ENCODE data around the gene TRANK1.

The TRANK1 gene

DNA sequence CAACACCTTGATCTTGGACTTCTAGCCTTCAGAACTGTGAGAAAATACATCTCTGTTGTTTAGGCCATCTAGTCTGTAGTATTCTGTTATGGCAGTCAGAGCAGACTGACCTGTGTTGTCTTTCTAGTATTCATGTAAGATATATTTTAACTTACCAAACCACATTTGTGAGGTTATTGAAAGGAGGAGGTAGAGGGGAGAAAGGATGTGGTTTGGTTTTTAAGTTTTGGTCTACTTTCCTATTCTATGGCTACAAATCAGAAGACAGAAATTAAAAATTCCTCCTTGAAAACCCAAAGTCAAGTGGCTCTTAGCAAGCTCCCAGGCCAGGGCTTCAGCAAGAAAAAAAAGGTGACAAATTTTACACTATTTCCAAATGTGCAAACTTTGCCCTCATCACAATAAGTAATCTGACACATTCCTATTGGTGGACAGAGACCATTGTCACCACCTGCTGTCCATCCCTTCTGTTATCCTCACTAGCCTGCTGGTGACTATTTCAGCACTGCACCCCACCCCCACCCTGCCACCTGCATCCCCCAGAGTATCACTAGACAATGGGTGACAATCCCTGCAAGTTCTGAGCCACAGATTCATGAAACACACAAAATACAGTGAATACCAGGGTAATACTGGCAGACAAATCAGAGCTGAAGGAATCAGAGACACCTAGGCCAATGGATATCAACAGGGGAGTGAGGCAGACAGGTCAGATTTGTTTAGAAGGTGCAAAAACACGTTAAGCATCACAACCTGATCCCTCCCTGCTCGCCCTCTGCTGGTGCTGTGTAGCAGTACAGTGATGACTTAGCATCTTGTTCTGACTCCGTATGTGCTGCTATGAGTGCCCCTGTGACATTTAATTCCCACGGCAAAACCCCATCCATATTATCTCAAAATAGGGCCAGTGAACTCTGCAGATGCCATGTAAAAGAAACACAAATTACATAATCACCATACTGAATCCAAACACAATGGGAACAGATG, 101.5 kb downstream of the TRANK1 start:
- H3K4me3 ChIP-seq (ENCODE audit: low read depth, low read length), result no peak overlapping the region
- no peaks in the 10 kb centered on the region for H3K9me3 ChIP-seq (ENCODE audit: control insufficient read depth, low read length)
- TF ChIP-seq, protein P1, sequence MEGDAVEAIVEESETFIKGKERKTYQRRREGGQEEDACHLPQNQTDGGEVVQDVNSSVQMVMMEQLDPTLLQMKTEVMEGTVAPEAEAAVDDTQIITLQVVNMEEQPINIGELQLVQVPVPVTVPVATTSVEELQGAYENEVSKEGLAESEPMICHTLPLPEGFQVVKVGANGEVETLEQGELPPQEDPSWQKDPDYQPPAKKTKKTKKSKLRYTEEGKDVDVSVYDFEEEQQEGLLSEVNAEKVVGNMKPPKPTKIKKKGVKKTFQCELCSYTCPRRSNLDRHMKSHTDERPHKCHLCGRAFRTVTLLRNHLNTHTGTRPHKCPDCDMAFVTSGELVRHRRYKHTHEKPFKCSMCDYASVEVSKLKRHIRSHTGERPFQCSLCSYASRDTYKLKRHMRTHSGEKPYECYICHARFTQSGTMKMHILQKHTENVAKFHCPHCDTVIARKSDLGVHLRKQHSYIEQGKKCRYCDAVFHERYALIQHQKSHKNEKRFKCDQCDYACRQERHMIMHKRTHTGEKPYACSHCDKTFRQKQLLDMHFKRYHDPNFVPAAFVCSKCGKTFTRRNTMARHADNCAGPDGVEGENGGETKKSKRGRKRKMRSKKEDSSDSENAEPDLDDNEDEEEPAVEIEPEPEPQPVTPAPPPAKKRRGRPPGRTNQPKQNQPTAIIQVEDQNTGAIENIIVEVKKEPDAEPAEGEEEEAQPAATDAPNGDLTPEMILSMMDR (IDR thresholded peaks at IDR 0.05), result peak; percentile 44
- H3K4me1 ChIP-seq, result no peaks in the 10 kb centered on the region
- no peaks in the 10 kb centered on the region for H3K36me3 ChIP-seq (ENCODE audit: control insufficient read depth, insufficient read depth, low read length)
- no peak overlapping the region for H3K27ac ChIP-seq
- no peak overlapping the region for H3K4me2 ChIP-seq (ENCODE audit: low read length)
- H3K79me2 ChIP-seq, result no peaks in the 10 kb centered on the region
- H3K9ac ChIP-seq, result no peak overlapping the region
- no peak overlapping the region for H2AFZ ChIP-seq
- no peaks in the 10 kb centered on the region for H3K27me3 ChIP-seq (ENCODE audit: control insufficient read depth, insufficient read depth, low read length)

DNA sequence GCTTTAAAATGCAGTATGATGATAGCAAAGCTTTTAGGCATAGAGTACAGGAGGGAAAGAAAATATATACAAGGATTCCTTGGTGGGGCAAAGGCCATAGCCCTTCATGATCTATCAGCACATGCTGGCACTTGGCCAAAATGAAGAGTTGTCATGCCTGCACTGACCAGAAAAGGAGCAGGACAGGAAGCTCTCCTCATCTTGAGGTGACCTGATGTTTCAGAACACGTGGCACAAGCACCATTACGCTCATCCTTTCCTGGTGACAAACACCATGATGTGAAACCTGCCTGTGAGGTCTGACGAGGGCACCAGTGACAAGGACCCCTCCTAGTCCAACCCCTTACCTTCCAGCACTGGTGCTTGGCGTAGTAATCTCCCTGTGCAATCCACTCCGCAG, 102.6 kb downstream of the TRANK1 start:
- Histone ChIP-seq H3K9me3 (ENCODE audit: control insufficient read depth, low read length) (no peaks in the 10 kb centered on the region), H3K27ac (no peak overlapping the region), H3K9ac (no peak overlapping the region), H3K4me2 (ENCODE audit: low read length) (no peak overlapping the region), H3K27me3 (ENCODE audit: control insufficient read depth, insufficient read depth, low read length) (no peaks in the 10 kb centered on the region), H3K36me3 (ENCODE audit: control insufficient read depth, insufficient read depth, low read length) (no peaks in the 10 kb centered on the region), H2AFZ (no peak overlapping the region), H3K4me1 (no peaks in the 10 kb centered on the region), H3K79me2 (no peaks in the 10 kb centered on the region), H3K4me3 (ENCODE audit: low read depth, low read length) (no peak overlapping the region)
- TF ChIP-seq, protein P1 (IDR thresholded peaks at IDR 0.05), result no peak

DNA sequence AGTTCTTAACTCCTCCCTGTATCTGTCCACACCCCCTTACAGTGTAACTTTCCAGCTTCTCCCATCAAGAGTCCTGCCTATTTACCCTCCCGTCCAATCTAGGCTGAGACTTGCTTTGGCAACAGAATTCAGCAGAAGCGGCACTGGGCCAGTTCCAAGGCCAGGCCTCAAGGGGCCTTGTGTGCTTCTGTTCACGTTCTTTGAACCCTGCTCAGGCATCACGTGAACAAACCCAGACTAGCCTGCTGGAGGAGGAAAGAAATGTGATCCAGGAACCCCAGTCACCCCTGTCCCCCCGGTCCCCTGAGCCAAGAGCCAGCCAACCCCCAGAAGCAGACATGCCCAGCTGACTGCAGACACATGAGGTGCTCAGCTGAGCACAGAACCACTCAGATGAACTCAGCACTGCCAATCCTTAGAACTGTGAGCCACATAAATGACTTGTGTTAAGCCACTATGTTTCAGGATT, 104.4 kb downstream of the TRANK1 start:
- Histone ChIP-seq H3K79me2 (no peaks in the 10 kb centered on the region), H3K4me1 (no peaks in the 10 kb centered on the region), H3K36me3 (ENCODE audit: control insufficient read depth, insufficient read depth, low read length) (no peaks in the 10 kb centered on the region), H3K9me3 (ENCODE audit: control insufficient read depth, low read length) (no peaks in the 10 kb centered on the region), H3K27ac (no peak overlapping the region), H3K4me3 (ENCODE audit: low read depth, low read length) (no peak overlapping the region), H3K27me3 (ENCODE audit: control insufficient read depth, insufficient read depth, low read length) (no peaks in the 10 kb centered on the region), H3K9ac (no peak overlapping the region), H3K4me2 (ENCODE audit: low read length) (no peak overlapping the region), H2AFZ (no peak overlapping the region)
- TF ChIP-seq, protein P1 (IDR thresholded peaks at IDR 0.05), result no peak

DNA sequence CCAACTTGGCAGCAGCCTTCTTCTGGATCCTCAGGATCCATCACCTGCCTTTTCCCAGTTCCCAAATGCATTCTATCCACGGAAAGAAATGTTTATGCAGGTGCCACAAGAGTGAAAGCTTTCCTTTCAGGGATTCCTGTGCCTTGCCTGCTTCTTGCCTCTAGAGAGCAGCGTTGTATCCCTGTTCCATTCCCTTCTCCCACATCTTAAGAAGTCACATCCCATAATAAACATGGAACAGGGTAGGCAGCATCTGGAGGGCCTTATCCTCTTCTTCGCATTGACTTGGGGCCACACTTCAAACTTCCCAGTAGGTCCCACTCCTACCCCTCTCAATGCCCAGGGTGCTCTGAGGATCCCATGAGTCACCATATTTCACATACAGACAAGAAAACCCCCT, 107.8 kb downstream of the TRANK1 start:
- H3K4me1 ChIP-seq, result no peaks in the 10 kb centered on the region

More for the DNA sequence above, 107.8 kb downstream of the TRANK1 start:
- Histone ChIP-seq H3K79me2 (no peaks in the 10 kb centered on the region), H2AFZ (no peak overlapping the region), H3K9me3 (ENCODE audit: control insufficient read depth, low read length) (no peaks in the 10 kb centered on the region), H3K27ac (no peak overlapping the region), H3K36me3 (ENCODE audit: control insufficient read depth, insufficient read depth, low read length) (no peaks in the 10 kb centered on the region), H3K9ac (no peak overlapping the region), H3K27me3 (ENCODE audit: control insufficient read depth, insufficient read depth, low read length) (no peaks in the 10 kb centered on the region), H3K4me3 (ENCODE audit: low read depth, low read length) (no peak overlapping the region), H3K4me2 (ENCODE audit: low read length) (no peak overlapping the region)
- TF ChIP-seq, protein P1 (IDR thresholded peaks at IDR 0.05), result no peak
